ENCODE measurements around the gene SLC35F4.
A peak's percentile ranks its signal among the peaks of the same experiment; 100 is the strongest.
"Not testable (repeated sequence)": the region's sequence is repeated elsewhere in the genome, so short reads cannot be mapped to it uniquely, and the experiment has no call there.

Gene SLC35F4

GRCh38 chr14:57714487-57714931 is 151.4 kb downstream of the SLC35F4 start:
- DNase-seq (ENCODE audit: extremely low spot score) = peak; percentile 10
- ChIA-PET POLR2A (interaction anchor here (0.6 kb wide), 1 partner anchor 23 kb away, joined by 3 read pairs; no protein-coding TSS in a partner anchor), CTCF (no interaction called here)
- TF ChIP-seq ZNF384 (IDR thresholded peaks at IDR 0.05) (no peak), NFRKB (IDR thresholded peaks at IDR 0.05) (no peak), TARDBP (IDR thresholded peaks at IDR 0.05) (no peak), FOXA1 (IDR thresholded peaks at IDR 0.05) (no peak), ARNT (IDR thresholded peaks at IDR 0.05) (no peak), ELF4 (IDR thresholded peaks at IDR 0.05) (no peak), SUZ12 (IDR thresholded peaks at IDR 0.05) (no peak), PKNOX1 (IDR thresholded peaks at IDR 0.05) (no peak; the same call in 1 of the 2 replicates), FOXM1 (IDR thresholded peaks at IDR 0.05; ENCODE audit: borderline replicate concordance) (no peak), FOXK2 (IDR thresholded peaks at IDR 0.05) (no peak)

- DNase-seq (ENCODE audit: extremely low spot score) = no peak
- TF ChIP-seq BHLHE40 (IDR thresholded peaks at IDR 0.05; ENCODE audit: borderline replicate concordance) = no peak
- ChIA-PET CTCF (no interaction called here), POLR2A (no interaction called here)
Measured at GRCh38 chr14:57712698-57713097, 153.2 kb downstream of the SLC35F4 start.

GRCh38 chr14:57712102-57712501 is 153.8 kb downstream of the SLC35F4 start:
- no peak for TF ChIP-seq CTBP1 (IDR thresholded peaks at IDR 0.05; ENCODE audit: borderline replicate concordance)
- no peak for TF ChIP-seq TARDBP (IDR thresholded peaks at IDR 0.05)
- TF ChIP-seq BHLHE40 (IDR thresholded peaks at IDR 0.05; ENCODE audit: borderline replicate concordance) = no peak
- TF ChIP-seq FOXA1 (IDR thresholded peaks at IDR 0.05) = no peak
- TF ChIP-seq PKNOX1 (IDR thresholded peaks at IDR 0.05) = no peak
- TF ChIP-seq ELF4 (IDR thresholded peaks at IDR 0.05) = no peak
- POLR2A ChIA-PET = no interaction called here
- DNase-seq (ENCODE audit: extremely low spot score) = no peak
- CTCF ChIA-PET = interaction anchor here (1.0 kb wide), 1 partner anchor 20 kb away, joined by 4 read pairs; no protein-coding TSS in a partner anchor

- no peak for TF ChIP-seq CTBP1 (IDR thresholded peaks at IDR 0.05; ENCODE audit: borderline replicate concordance)
- no peak for TF ChIP-seq FOXK2 (IDR thresholded peaks at IDR 0.05)
- no peak for TF ChIP-seq SP1 (IDR thresholded peaks at IDR 0.05)
- TF ChIP-seq FOXA1 (IDR thresholded peaks at IDR 0.05) = no peak
- no peak for TF ChIP-seq L3MBTL2 (conservative IDR thresholded peaks at IDR 0.05)
- TF ChIP-seq FOXM1 (IDR thresholded peaks at IDR 0.05; ENCODE audit: borderline replicate concordance) = no peak
- no peak for TF ChIP-seq HDGF (IDR thresholded peaks at IDR 0.05; ENCODE audit: borderline replicate concordance)
- no peak for TF ChIP-seq ELF4 (IDR thresholded peaks at IDR 0.05)
- POLR2A ChIA-PET = no interaction called here
- CTCF ChIA-PET = no interaction called here
- DNase-seq (ENCODE audit: extremely low spot score) = no peak
Measured at GRCh38 chr14:57709909-57710308, 156.0 kb downstream of the SLC35F4 start.

GRCh38 chr14:57709086-57709485 is 156.8 kb downstream of the SLC35F4 start:
- POLR2A ChIA-PET; DNase-seq (ENCODE audit: extremely low spot score); CTCF ChIA-PET: not testable (repeated sequence)

- TF ChIP-seq TARDBP (IDR thresholded peaks at IDR 0.05) = no peak
- POLR2A ChIA-PET = interaction anchor here (0.7 kb wide), 1 partner anchor 254 kb away, joined by 3 read pairs; no protein-coding TSS in a partner anchor
- CTCF ChIA-PET = no interaction called here
- DNase-seq (ENCODE audit: extremely low spot score) = no peak
Measured at GRCh38 chr14:57707219-57707618, 158.7 kb downstream of the SLC35F4 start.

GRCh38 chr14:57704763-57705162 is 161.1 kb downstream of the SLC35F4 start:
- POLR2A ChIA-PET = no interaction called here
- TF ChIP-seq SUZ12 (IDR thresholded peaks at IDR 0.05) (no peak), ZNF384 (IDR thresholded peaks at IDR 0.05) (no peak), ELF4 (IDR thresholded peaks at IDR 0.05) (no peak), SP1 (IDR thresholded peaks at IDR 0.05) (no peak), FOXA1 (IDR thresholded peaks at IDR 0.05) (no peak), HDGF (IDR thresholded peaks at IDR 0.05; ENCODE audit: borderline replicate concordance) (no peak), TARDBP (IDR thresholded peaks at IDR 0.05) (no peak), LEF1 (IDR thresholded peaks at IDR 0.05; ENCODE audit: borderline replicate concordance) (no peak), L3MBTL2 (conservative IDR thresholded peaks at IDR 0.05) (no peak), BHLHE40 (IDR thresholded peaks at IDR 0.05; ENCODE audit: borderline replicate concordance) (no peak), NFRKB (IDR thresholded peaks at IDR 0.05) (no peak), ARNT (IDR thresholded peaks at IDR 0.05) (no peak), FOXK2 (IDR thresholded peaks at IDR 0.05) (no peak)
- DNase-seq (ENCODE audit: extremely low spot score) = no peak
- CTCF ChIA-PET = no interaction called here

- POLR2A ChIA-PET = no interaction called here
- DNase-seq (ENCODE audit: extremely low spot score) = no peak
- TF ChIP-seq FOXK2 (IDR thresholded peaks at IDR 0.05) (no peak), PKNOX1 (IDR thresholded peaks at IDR 0.05) (no peak), ARNT (IDR thresholded peaks at IDR 0.05) (no peak), ZNF384 (IDR thresholded peaks at IDR 0.05) (no peak), TARDBP (IDR thresholded peaks at IDR 0.05) (no peak), FOXA1 (IDR thresholded peaks at IDR 0.05) (no peak), NFRKB (IDR thresholded peaks at IDR 0.05) (no peak), ELF4 (IDR thresholded peaks at IDR 0.05) (no peak), LEF1 (IDR thresholded peaks at IDR 0.05; ENCODE audit: borderline replicate concordance) (no peak), BHLHE40 (IDR thresholded peaks at IDR 0.05; ENCODE audit: borderline replicate concordance) (no peak), L3MBTL2 (conservative IDR thresholded peaks at IDR 0.05) (no peak), SP1 (IDR thresholded peaks at IDR 0.05) (no peak), FOXM1 (IDR thresholded peaks at IDR 0.05; ENCODE audit: borderline replicate concordance) (no peak), CTBP1 (IDR thresholded peaks at IDR 0.05; ENCODE audit: borderline replicate concordance) (no peak), SUZ12 (IDR thresholded peaks at IDR 0.05) (no peak), HDGF (IDR thresholded peaks at IDR 0.05; ENCODE audit: borderline replicate concordance) (no peak)
- CTCF ChIA-PET = interaction anchor here (1.1 kb wide), 1 partner anchor 195 kb away, joined by 3 read pairs; no protein-coding TSS in a partner anchor
Measured at GRCh38 chr14:57699947-57700346, 165.9 kb downstream of the SLC35F4 start.

Measured in HEK293T (cell line).